ENCODE data around the gene CAPN13.
A peak's percentile ranks its signal among the peaks of the same experiment; 100 is the strongest.

CAPN13 gene

DNA sequence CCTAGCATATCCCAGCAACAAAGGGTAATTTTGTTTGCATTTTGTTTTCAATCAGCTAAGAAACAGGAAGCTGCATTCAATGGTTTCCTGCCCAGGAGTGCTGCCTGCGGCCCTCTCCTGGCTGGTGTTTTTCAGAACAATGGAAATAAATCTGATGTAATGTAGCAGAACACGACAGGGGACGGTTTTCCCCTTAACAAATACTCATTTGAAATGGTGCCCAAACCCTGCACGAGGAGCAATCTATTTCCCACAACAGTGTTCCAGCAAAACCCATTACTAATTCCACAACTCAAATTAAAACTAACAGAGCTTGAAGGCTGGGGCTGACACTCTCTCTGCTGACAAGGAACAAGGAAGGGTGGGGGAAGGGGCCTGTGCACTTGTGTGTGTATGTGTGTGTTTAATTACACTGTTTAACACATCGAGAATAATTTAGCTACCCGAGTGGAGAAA is 8.7 kb downstream of the CAPN13 start:
- Mint-ChIP-seq H3K27ac (no peak overlapping the region), H3K4me3 (no peak overlapping the region), H3K9me3 (peaks cover 2% of the 10 kb centered on the region), H3K36me3 (no peaks in the 10 kb centered on the region), H3K4me1 (peaks cover 11% of the 10 kb centered on the region), H3K27me3 (peaks cover 18% of the 10 kb centered on the region)
- peak; percentile 54 for ATAC-seq

DNA sequence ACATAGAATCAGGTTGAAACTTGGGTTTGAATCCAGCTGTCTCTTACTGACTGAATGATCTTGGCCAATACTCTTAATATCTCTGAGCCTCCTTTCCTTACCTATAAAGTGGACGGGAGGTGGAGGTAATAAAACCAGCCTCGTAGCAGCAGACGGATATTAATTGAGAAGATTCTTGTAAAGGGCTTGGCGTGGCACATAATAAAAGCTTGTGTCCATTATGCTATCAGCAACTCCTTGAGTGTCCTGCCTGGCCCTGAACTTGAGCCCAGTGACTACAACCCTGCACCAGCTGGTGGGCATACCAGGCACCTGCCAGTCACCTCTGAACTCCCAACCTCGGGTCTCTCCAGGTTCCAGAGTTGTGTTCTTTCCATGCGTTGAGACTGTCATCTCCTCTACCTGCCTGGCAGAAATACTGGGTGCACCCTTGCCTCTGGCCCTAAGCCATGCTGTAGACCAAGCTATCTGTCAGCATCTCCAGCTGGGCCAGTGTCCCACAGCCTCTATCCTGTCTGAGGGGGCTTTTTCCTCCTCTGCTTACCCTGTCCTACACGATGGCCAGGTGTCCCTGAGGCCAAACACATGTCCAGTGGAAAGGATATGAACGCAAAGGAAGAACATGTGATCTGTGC is 9.7 kb downstream of the CAPN13 start:
- Mint-ChIP-seq H3K27ac (no peak overlapping the region), H3K27me3 (peaks cover 7% of the 10 kb centered on the region), H3K4me1 (peaks cover 15% of the 10 kb centered on the region), H3K9me3 (peaks cover 3% of the 10 kb centered on the region), H3K36me3 (no peaks in the 10 kb centered on the region), H3K4me3 (no peak overlapping the region)
- peak; percentile 34 for ATAC-seq

DNA sequence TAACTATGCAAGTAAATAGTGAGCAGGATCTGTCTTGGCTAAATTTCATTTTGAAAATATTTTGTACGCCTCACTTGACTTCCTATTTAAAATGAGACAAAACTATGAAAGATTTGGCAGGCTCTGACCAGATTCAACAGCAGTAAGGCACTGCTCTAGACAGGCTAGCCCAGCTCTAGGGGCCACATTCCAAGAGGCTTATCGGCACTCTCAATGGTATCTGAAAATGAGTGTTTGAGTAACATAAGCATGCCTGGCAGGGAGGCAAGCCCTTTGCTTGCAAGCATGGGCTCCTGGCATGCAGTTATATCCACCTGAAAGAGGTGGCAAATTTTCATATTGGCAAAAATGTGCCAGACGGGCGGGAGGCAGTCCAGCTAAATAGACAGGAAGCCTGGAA is 10.5 kb downstream of the CAPN13 start:
- Mint-ChIP-seq H3K27ac (no peak overlapping the region), H3K9me3 (peaks cover 3% of the 10 kb centered on the region)
- no peak for ATAC-seq

DNA sequence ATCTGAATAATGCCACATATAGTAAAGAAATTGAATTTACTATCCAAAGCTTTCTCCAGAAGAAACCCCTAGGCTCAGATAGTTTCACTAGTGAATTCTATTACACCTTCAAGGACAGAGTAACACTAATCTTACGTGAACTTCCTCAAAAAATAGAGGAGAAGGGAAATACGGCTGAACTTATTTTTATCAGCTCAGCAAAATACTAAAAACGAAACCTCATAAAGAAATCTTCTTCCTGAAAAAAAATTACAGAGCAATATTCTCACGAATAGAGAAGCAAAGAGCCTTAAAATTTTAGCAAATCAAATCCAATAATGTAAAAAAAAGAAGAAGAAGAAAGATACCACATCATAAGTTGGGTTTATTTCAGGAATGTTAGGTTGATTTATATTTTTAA is 14.7 kb downstream of the CAPN13 start:
- peaks cover 13% of the 10 kb centered on the region for H3K4me1 Mint-ChIP-seq
- H3K9me3 Mint-ChIP-seq: peaks cover 3% of the 10 kb centered on the region
- no peak overlapping the region for H3K4me3 Mint-ChIP-seq
- H3K36me3 Mint-ChIP-seq: no peaks in the 10 kb centered on the region
- no peak for ATAC-seq
- H3K27me3 Mint-ChIP-seq: no peaks in the 10 kb centered on the region
- H3K27ac Mint-ChIP-seq: no peak overlapping the region

More for the DNA sequence above, 10.5 kb downstream of the CAPN13 start:
- H3K27me3 Mint-ChIP-seq: no peaks in the 10 kb centered on the region
- no peak overlapping the region for H3K4me3 Mint-ChIP-seq
- peaks cover 23% of the 10 kb centered on the region for H3K4me1 Mint-ChIP-seq
- H3K36me3 Mint-ChIP-seq: no peaks in the 10 kb centered on the region

DNA sequence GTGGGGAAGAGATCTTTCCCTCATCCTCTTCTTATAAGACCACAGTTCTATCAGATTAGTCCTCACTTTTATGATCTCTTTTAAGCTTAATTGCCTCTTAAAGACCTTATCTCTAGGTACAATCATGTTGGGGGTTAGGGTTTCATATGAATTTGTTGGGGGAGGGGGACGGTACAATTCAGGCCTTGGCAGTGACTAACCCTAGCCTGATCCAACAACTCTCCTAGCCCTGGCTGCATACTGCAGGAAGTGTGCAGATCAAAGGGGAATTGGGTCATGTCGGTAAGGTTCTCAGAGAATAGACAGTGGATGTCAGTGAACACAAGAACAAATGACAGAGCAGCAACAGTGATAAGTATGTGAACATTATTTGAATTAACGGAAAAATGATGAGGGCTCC is 16.4 kb downstream of the CAPN13 start:
- H3K4me3 Mint-ChIP-seq: no peak overlapping the region
- peaks cover 13% of the 10 kb centered on the region for H3K4me1 Mint-ChIP-seq
- ATAC-seq: no peak

DNA sequence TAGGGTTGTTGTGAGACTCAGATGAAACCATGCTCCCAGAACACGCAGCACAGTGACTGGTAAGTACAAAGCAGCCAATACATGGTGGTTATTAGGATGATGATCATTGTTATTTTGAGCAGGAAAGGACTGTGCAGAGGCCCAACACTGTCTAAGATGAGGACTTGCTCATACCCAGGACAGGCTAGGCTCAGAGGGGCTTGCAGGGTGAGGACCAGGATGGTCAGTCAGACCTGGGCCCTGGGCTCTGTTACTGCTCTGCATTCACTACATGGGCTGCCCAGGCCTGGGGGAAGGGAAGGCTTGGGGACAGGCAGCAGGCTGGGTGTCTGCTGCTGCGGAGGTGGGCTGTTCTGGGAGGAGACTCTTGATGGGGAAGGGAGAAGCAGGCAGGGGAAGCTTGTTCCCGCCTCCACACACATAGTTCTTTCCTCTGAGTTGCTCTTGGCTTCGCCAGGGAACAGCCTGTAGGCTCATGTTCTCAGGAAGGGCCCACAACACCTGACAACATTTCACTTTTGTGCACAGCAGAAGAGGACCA is 17.5 kb downstream of the CAPN13 start:
- Mint-ChIP-seq H3K27ac (no peak overlapping the region), H3K36me3 (no peaks in the 10 kb centered on the region)
- peak; percentile 68 for ATAC-seq

More for the DNA sequence above, 16.4 kb downstream of the CAPN13 start:
- Mint-ChIP-seq H3K9me3 (peaks cover 3% of the 10 kb centered on the region), H3K36me3 (no peaks in the 10 kb centered on the region), H3K27me3 (peaks cover 8% of the 10 kb centered on the region), H3K27ac (no peak overlapping the region)

DNA sequence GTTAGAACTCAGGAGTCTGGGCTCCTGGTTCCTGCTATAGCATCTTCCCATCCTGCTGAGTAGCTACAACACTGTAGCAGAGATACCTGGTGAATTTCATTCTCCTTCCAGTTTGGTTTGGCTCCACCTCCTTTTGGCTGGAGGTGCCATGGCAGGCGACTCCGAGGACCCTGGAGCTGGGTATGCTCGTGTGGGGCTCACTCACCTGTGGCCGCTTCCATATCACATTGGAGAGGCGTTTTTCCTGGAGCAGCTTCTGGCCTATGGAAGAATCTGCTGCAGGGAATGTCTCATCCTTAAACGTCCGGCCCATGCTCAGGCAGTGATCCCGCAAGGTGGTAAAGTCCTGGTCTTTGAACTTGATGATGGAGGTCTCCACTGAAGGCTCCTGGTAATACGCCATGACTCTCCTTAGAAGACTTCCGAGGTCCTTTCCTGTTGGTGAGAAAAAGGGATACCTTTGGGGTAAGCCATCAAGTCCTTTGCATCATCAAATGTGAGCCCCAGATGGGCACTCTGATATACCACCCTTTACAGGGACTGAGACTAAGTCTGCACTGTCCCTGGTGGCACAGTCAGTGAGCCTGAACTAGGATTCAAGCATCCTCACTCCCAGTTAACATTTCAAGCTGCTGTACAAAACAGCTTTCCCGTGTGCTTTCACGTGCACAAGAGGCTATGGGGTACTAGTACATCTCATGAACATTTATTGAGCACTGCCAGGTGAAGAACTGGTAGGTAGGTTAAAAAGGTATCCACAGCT is 20.1 kb downstream of the CAPN13 start:
- Mint-ChIP-seq H3K27me3 (peaks cover 15% of the 10 kb centered on the region), H3K27ac (no peak overlapping the region), H3K9me3 (no peaks in the 10 kb centered on the region), H3K4me1 (peaks cover 4% of the 10 kb centered on the region), H3K4me3 (no peak overlapping the region), H3K36me3 (no peaks in the 10 kb centered on the region)
- ATAC-seq: no peak

More for the DNA sequence above, 17.5 kb downstream of the CAPN13 start:
- peaks cover 13% of the 10 kb centered on the region for H3K27me3 Mint-ChIP-seq
- no peak overlapping the region for H3K4me3 Mint-ChIP-seq
- peaks cover 3% of the 10 kb centered on the region for H3K9me3 Mint-ChIP-seq
- H3K4me1 Mint-ChIP-seq: peaks cover 13% of the 10 kb centered on the region

DNA sequence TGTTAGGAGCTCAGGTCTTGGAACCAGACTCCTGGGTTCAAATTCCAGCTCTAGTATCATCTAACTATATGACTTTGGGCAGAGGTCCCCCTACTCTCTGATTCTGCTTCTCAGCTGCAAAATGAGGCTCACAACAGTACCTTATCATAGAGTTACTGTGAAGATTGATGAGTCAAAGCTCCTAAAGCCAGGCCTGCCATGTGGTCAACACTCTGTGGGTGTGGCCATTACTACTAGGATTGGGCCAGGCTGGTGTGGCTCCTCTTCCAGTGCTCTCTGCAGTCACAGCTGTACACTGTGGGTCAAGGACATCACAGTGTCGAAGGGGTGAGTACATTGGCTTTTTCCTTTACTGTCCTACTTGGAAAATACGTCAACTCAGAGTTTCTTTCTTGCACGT is 22.6 kb downstream of the CAPN13 start:
- Mint-ChIP-seq H3K4me3 (no peak overlapping the region), H3K4me1 (no peaks in the 10 kb centered on the region), H3K27ac (no peak overlapping the region), H3K36me3 (no peaks in the 10 kb centered on the region), H3K9me3 (no peaks in the 10 kb centered on the region), H3K27me3 (peaks cover 15% of the 10 kb centered on the region)
- ATAC-seq: no peak

DNA sequence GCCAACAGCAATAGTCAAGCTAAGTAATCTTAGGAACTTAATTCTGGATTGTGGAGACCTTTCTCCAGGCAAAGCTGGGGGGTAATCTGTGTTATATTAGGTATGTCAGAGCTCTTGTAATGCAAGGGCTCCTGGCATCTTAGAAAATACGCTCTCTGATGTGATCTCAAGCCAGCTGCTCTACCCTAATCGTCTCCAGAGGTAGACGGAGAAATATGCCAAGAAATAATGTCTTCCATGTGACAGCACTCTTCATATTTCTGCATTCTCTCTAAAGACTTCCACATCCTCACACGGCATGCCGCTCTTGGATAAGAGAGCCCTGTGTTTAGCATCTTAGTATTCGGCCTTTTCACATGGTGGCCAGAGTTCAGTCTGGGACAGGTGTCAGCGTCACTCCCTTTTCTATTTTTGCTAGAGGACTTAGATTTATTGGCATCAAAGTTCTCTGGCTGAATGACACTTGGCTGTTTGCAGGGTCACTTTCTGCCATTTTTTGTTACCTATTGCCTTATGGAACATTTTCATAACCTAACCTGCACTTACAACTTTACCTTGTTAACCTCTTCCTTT is 25.2 kb downstream of the CAPN13 start:
- H3K4me3 Mint-ChIP-seq: no peak overlapping the region
- H3K4me1 Mint-ChIP-seq: no peaks in the 10 kb centered on the region
- no peak for ATAC-seq
- peaks cover 15% of the 10 kb centered on the region for H3K27me3 Mint-ChIP-seq
- no peaks in the 10 kb centered on the region for H3K9me3 Mint-ChIP-seq
- no peak overlapping the region for H3K27ac Mint-ChIP-seq
- no peaks in the 10 kb centered on the region for H3K36me3 Mint-ChIP-seq

DNA sequence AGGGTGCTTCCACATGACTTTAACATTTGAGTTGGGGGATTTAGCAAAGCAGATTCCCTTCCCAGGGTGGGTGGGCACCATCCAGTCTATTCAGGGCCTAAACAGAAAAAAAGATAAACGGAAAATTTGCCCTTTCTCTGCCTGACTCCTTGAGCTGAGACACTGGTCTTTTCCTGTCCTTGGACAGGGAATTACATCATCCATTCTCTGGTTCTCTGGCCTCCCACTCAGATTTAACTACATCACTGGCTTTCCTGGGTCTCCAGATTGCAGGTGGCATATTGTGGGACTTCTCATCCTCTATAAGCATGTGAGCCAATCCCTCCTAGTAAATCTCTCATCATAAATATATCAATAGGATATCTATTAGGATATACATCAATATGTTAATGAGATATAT is 25.8 kb downstream of the CAPN13 start:
- no peaks in the 10 kb centered on the region for H3K36me3 Mint-ChIP-seq
- no peak overlapping the region for H3K4me3 Mint-ChIP-seq
- H3K4me1 Mint-ChIP-seq: no peaks in the 10 kb centered on the region

DNA sequence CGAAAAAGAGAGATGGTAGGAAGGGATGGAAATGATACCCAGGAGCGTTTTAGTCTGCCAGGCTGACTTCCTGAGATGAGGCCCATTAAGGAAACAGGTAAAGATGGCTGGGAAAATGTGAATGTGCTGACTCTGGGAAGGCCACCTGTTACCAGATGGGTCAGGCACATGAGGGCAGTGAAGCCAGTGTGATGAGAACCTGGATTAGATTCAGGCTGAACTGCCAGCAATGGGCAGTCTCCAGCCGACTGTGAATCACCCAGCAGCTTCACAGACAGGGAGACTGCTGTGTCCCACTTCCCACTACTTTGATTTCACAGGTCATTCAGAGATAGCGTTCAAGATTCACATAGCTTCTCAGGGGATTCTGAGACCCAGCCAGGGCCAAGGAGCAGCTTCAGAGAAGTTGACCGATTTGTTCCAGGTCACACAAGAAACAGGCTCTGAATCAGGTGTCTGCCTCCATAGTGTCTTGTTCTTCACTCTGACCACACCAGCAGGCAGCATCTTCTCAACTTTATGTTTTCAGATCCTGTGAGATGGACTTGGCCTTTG is 26.4 kb downstream of the CAPN13 start:
- H3K9me3 Mint-ChIP-seq: no peaks in the 10 kb centered on the region
- peaks cover 7% of the 10 kb centered on the region for H3K27me3 Mint-ChIP-seq
- no peaks in the 10 kb centered on the region for H3K4me1 Mint-ChIP-seq
- no peak overlapping the region for H3K4me3 Mint-ChIP-seq
- ATAC-seq: no peak
- H3K27ac Mint-ChIP-seq: no peak overlapping the region
- no peaks in the 10 kb centered on the region for H3K36me3 Mint-ChIP-seq

More for the DNA sequence above, 25.8 kb downstream of the CAPN13 start:
- ATAC-seq: no peak
- Mint-ChIP-seq H3K27me3 (peaks cover 12% of the 10 kb centered on the region), H3K9me3 (no peaks in the 10 kb centered on the region), H3K27ac (no peak overlapping the region)

DNA sequence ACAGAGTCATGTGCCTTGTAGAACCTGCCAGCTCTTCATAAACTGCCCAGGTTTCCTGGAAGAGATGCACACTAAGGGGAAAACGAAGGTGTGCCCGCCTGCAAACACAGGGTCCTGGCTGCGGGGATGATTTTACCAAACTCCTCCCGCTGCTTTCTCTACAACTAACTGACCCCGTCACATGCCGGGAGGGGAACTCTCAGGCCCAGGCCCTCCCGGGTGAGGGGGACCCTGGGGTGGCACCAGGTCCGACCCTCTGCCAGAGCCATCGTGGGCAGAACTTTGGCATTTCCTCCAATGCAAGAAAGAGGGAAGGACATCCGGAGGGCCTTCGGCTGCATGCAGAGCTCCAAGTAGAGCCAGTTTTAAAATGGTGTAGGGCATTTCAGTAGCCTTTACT is 28.6 kb downstream of the CAPN13 start:
- no peaks in the 10 kb centered on the region for H3K4me1 Mint-ChIP-seq
- no peak for ATAC-seq
- no peak overlapping the region for H3K27ac Mint-ChIP-seq
- H3K4me3 Mint-ChIP-seq: no peak overlapping the region
- peaks cover 4% of the 10 kb centered on the region for H3K27me3 Mint-ChIP-seq
- no peaks in the 10 kb centered on the region for H3K36me3 Mint-ChIP-seq
- no peaks in the 10 kb centered on the region for H3K9me3 Mint-ChIP-seq

DNA sequence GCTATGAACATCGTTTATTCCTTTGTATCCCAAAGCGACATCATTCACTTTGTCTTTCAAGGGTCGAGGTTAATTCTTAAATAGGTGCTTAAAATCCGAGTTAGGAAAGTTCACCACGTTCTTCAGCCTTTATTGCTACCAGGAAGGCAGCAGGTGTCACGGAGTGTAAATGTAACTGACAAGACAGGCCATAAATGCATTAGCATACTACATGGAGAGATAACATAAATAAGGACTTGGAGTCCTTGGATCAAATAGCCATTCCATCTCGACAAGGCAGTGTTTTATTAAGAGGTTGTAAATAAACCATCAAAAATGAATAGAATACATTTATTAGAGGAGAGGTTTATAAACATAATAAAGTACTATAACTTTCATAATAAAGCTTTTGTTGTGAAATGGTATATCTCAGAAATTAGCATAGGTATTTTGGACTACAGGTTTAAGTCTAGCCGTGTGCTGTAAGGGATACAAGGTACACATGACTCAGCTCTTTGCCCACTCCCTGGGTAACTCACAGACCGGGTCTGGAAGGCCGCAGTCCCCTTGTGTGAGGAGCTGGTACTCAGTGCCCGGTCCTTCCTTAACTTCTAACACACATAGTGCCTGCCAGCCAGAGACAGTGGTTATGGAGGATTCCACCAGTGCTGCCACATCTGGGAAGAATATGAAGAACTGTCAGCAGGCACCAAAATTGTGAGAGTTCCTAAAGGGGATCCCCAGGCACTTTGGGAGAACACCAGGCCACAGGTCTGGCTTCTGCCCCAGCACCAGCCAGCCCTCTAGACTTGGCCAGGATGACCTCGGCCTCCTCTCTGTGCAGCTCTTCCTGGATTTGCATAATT is 29.4 kb downstream of the CAPN13 start:
- H3K4me1 Mint-ChIP-seq: no peaks in the 10 kb centered on the region
- no peak for ATAC-seq
- no peak overlapping the region for H3K27ac Mint-ChIP-seq
- H3K36me3 Mint-ChIP-seq: no peaks in the 10 kb centered on the region
- peaks cover 11% of the 10 kb centered on the region for H3K27me3 Mint-ChIP-seq
- no peaks in the 10 kb centered on the region for H3K9me3 Mint-ChIP-seq
- no peak overlapping the region for H3K4me3 Mint-ChIP-seq

DNA sequence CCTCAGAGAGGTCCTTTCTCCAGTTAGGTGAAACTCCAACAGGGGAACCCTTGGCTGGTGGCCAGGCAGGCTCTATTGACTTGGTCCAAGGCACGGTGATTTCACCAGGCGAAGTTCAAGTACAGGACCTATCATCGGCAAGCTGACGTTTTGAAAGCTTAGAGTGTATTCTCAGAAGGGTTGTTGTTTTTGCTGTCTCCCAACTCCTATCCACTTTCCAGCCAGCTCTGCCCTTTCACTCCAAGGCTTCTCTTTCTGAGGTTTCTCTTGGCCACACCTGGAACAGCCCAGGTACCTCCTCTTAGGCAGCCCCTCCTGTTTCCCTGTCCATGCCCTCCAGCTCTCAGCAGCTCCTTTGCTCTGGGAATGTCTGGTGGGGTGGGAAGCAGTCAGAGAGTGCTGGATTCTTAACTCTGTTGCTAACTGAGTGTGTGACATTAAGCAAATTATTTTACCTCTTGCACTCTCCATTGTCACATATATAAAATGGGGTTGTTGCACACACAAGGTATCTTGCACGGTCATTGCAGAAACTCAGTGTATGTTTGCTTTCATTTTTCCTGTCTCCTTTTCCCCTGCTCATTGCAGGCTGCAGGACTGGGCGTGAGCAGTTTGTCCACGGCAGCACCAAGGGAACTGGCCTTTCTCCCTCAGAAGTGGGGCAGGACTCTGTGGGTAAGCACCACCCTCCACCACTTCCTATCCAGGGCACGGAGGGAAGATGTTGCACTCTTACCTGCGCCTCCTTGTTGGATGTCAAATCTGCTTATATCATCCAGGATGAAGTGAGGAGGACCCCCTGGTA is 30.2 kb downstream of the CAPN13 start:
- ATAC-seq: no peak
- Mint-ChIP-seq H3K4me3 (no peak overlapping the region), H3K9me3 (no peaks in the 10 kb centered on the region), H3K27ac (no peak overlapping the region), H3K36me3 (no peaks in the 10 kb centered on the region), H3K27me3 (peaks cover 13% of the 10 kb centered on the region), H3K4me1 (no peaks in the 10 kb centered on the region)

All from stimulated activated memory B cell treated with anti-CD40 and anti-IgM and Interleukin-4, amounts not matched to agents 10 μg/mL and 1 μg/mL and 100 μg/mL, for 72 hours (primary cell).